ENCODE data around the gene ATG4B. TPM values are rescaled to one million over a fixed set of nuclear protein-coding genes. Genes with fewer than 3 reads are reported as not detected.

Gene ATG4B
- total RNA-seq, 1 donor from 2014 or later: 50.4 TPM

GRCh38 chr2:241637795-241638660 is 535 bp downstream of the ATG4B start:
- no peak for DNase-seq (ENCODE audit: low spot score)

- no peak for DNase-seq (ENCODE audit: low spot score)
Observed at GRCh38 chr2:241638940-241639339, 1.4 kb downstream of the ATG4B start.

GRCh38 chr2:241639385-241639784 is 1.9 kb downstream of the ATG4B start:
- no peak for DNase-seq (ENCODE audit: low spot score)

GRCh38 chr2:241640165-241640795 is 2.8 kb downstream of the ATG4B start:
- no peak for DNase-seq (ENCODE audit: low spot score)

- DNase-seq (ENCODE audit: low spot score): no peak
Observed at GRCh38 chr2:241641631-241642030, 4.1 kb downstream of the ATG4B start.

- DNase-seq (ENCODE audit: low spot score): no peak
Observed at GRCh38 chr2:241645056-241645914, 7.8 kb downstream of the ATG4B start.

- no peak for DNase-seq (ENCODE audit: low spot score)
Observed at GRCh38 chr2:241645915-241646645, 8.6 kb downstream of the ATG4B start.

GRCh38 chr2:241648453-241648852 is 11.0 kb downstream of the ATG4B start:
- DNase-seq (ENCODE audit: low spot score): no peak

GRCh38 chr2:241649404-241649803 is 11.9 kb downstream of the ATG4B start:
- no peak for DNase-seq (ENCODE audit: low spot score)

- no peak for DNase-seq (ENCODE audit: low spot score)
Observed at GRCh38 chr2:241649927-241650326, 12.4 kb downstream of the ATG4B start.

GRCh38 chr2:241652142-241652541 is 14.6 kb downstream of the ATG4B start:
- no peak for DNase-seq (ENCODE audit: low spot score)

- DNase-seq (ENCODE audit: low spot score): no peak
Observed at GRCh38 chr2:241652722-241653121, 15.2 kb downstream of the ATG4B start.

GRCh38 chr2:241653210-241653750 is 15.8 kb downstream of the ATG4B start:
- no peak for DNase-seq (ENCODE audit: low spot score)

- DNase-seq (ENCODE audit: low spot score): no peak
Observed at GRCh38 chr2:241654551-241654950, 17.1 kb downstream of the ATG4B start.

- DNase-seq (ENCODE audit: low spot score): no peak
Observed at GRCh38 chr2:241655516-241656189, 18.2 kb downstream of the ATG4B start.

GRCh38 chr2:241656190-241656741 is 18.8 kb downstream of the ATG4B start:
- DNase-seq (ENCODE audit: low spot score): no peak

GRCh38 chr2:241657786-241658254 is 20.3 kb downstream of the ATG4B start:
- DNase-seq (ENCODE audit: low spot score): no peak

GRCh38 chr2:241658296-241658695 is 20.8 kb downstream of the ATG4B start:
- no peak for DNase-seq (ENCODE audit: low spot score)

GRCh38 chr2:241659150-241659739 is 21.8 kb downstream of the ATG4B start:
- no peak for DNase-seq (ENCODE audit: low spot score)
